HG02588 (cell line): ENCODE results near the gene DOCK1.

Source experiments
- ATAC-seq: cut with Tn5 transposase; IDR thresholded peaks from one replicate; pipeline ENCODE4 v1.9.1; 2021; ENCODE audit warnings: mild to moderate bottlenecking, moderate library complexity; ENCODE audit not compliant: unreplicated experiment

DOCK1 gene

GRCh38 chr10:127440371-127440770 is 535.1 kb downstream of the DOCK1 start:
- no peak for ATAC-seq

GRCh38 chr10:127441350-127442219 is 536.4 kb downstream of the DOCK1 start:
- ATAC-seq: no peak

GRCh38 chr10:127442220-127442525 is 536.9 kb downstream of the DOCK1 start:
- no peak for ATAC-seq

- no peak for ATAC-seq
These were observed 538.9 kb downstream of the DOCK1 start for GRCh38 chr10:127444155-127444554.

- ATAC-seq: no peak
These were observed 542.0 kb downstream of the DOCK1 start for GRCh38 chr10:127447197-127447596.

- ATAC-seq: no peak
These were observed 544.3 kb downstream of the DOCK1 start for GRCh38 chr10:127449490-127449889.

GRCh38 chr10:127450644-127451043 is 545.4 kb downstream of the DOCK1 start:
- ATAC-seq: no peak

- ATAC-seq: no peak
These were observed 546.4 kb downstream of the DOCK1 start for GRCh38 chr10:127451628-127452027.

GRCh38 chr10:127452568-127452967 is 547.3 kb downstream of the DOCK1 start:
- ATAC-seq: no peak

- ATAC-seq: no peak
These were observed 548.5 kb downstream of the DOCK1 start for GRCh38 chr10:127453706-127454105.

- no peak for ATAC-seq
These were observed 550.9 kb downstream of the DOCK1 start for GRCh38 chr10:127456122-127456521.

GRCh38 chr10:127458016-127458810 is 553.0 kb downstream of the DOCK1 start:
- ATAC-seq: no peak

- no peak for ATAC-seq
These were observed 553.6 kb downstream of the DOCK1 start for GRCh38 chr10:127458829-127459228.

- ATAC-seq: no peak
These were observed 554.7 kb downstream of the DOCK1 start for GRCh38 chr10:127459918-127460317.

- no peak for ATAC-seq
These were observed 557.5 kb downstream of the DOCK1 start for GRCh38 chr10:127462643-127463295.

GRCh38 chr10:127463548-127463947 is 558.3 kb downstream of the DOCK1 start:
- ATAC-seq: no peak

GRCh38 chr10:127464561-127464960 is 559.3 kb downstream of the DOCK1 start:
- no peak for ATAC-seq

GRCh38 chr10:127467811-127468210 is 562.6 kb downstream of the DOCK1 start:
- no peak for ATAC-seq

- no peak for ATAC-seq
These were observed 563.4 kb downstream of the DOCK1 start for GRCh38 chr10:127468632-127469031.

- ATAC-seq: no peak
These were observed 565.7 kb downstream of the DOCK1 start for GRCh38 chr10:127470911-127471310.

- no peak for ATAC-seq
These were observed 567.7 kb downstream of the DOCK1 start for GRCh38 chr10:127472976-127473375.

- ATAC-seq: no peak
These were observed 569.3 kb downstream of the DOCK1 start for GRCh38 chr10:127474501-127474900.
